ENCODE results near the gene AGO4.
A peak's percentile ranks its signal among the peaks of the same experiment; 100 is the strongest.
"Not testable (repeated sequence)": the region's sequence is repeated elsewhere in the genome, so short reads cannot be mapped to it uniquely, and the experiment has no call there.

The AGO4 gene

DNA sequence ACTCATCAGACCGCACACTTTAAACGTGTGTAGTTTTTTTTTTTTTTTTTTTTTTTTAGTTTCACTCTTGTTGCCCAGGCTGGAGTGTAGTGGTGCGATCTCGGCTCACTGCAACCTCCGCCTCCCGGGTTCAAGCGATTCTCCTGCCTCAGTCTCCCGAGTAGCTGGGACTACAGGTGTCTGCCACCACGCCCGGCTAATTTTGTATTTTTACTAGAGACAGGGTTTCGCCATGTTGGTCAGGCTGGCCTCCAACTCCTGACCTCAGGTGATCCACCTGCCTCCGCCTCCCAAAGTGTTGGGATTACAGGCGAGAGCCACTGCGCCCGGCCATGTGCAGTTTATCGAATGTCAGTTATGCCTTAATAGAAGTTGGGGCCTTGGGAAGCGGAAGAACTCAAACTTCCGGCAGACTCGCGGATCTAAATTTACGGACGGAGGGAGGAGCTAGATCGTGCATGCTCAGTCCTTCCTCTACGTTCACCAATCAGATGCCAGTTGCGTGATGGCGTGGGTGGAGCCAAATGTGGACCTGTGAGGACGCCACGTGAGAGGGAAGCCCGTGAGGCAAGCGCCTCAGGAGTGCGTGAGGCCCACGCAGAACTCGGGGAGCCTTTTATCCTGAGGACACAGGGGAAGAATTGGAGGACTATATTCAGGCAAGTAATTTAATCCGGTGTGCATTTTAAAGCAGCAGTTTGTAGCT, 61.6 kb downstream of the AGO4 start:
- DNase-seq = not testable (repeated sequence)

DNA sequence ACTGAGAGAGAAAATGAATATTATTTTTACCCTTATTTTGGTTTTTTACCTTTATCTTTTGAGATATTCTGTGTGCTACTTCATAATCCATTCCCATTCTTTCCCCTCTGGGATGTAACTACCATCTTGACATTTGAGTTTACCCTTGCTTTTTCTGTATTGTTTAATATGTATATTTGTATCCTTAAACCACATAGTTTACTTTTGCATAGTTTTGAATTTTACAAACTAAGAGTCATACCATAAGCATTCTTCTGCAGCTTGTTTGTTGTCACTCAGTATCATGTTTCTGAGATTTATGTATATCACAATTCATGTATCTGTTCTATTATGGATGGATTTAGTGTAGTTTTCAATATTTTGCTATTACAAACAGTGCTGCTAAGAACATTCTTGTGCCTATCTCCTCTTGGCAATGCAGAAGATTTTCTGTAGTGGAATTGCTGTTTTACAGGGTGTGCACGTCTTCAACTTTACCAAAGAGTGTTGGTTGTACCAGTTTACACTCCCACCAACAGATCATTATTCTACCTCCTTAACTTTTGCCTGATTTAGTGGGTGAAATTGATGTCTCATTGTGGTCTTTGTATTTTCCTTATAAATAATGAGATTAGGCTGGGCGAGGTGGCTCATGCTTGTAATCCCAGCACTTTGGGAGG, 63.0 kb downstream of the AGO4 start:
- no peak for DNase-seq

DNA sequence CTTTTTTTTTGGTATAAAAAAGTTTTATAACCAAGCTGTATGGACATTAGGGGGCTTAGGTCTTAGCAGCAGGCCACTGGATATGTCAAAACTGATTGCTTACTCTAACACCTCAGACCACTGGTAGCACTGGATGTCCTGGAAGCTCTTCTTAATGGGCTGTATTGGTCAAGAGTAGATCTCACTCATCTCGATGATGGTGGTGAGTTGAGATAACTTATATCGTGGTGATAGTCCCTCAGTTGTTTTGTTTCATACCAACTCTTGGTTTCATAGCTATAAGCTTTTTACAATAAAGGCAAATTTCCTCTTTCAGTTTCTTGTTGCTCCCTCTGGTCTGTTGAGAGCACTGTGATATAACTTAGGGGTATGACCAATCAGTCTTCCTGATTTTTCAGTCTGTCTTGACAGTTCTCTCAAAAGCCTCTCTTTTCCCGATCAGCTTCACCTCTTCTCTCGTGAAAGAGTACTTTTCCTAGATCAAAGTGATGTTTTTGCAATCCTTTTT, 65.5 kb downstream of the AGO4 start:
- no peak for DNase-seq

DNA sequence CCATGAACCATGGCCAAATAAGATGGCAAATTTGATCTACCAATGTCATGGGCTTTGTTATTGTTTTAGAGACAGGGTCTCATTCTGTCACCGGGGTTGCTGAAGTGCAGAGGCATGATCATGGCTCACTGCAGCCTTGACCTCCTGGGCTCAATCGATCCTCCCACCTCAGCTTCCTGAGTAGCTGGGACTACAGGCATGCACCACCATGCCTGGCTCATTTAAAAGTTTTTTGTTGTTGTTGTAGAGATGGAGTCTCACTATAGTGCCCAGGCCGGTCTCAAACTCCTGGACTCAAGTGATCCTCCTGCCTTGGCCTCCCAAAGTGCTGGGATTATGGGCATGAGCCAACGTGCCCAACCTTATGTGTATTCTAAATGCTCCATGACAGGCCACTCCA, 66.3 kb downstream of the AGO4 start:
- DNase-seq = not testable (repeated sequence)

DNA sequence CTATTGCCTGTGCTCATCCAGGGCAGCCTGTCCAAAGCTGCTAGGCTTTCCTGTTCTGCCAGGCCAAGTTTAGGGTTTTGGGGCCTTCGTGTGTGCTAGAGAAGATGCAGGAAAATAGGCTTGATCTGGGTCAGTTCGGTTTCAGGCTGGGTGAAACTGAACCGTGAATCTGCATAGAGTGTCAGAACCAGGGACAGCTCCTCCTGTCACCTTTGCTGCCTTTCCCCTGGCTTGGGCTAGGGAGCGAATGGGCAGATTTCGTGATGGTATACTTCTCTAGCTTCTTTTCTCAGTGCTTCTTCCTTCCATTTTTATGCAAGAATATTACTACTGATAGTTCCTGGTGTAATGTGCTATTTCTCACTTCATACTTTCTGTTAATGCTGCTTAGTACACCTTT, 69.2 kb downstream of the AGO4 start:
- no peak for DNase-seq

DNA sequence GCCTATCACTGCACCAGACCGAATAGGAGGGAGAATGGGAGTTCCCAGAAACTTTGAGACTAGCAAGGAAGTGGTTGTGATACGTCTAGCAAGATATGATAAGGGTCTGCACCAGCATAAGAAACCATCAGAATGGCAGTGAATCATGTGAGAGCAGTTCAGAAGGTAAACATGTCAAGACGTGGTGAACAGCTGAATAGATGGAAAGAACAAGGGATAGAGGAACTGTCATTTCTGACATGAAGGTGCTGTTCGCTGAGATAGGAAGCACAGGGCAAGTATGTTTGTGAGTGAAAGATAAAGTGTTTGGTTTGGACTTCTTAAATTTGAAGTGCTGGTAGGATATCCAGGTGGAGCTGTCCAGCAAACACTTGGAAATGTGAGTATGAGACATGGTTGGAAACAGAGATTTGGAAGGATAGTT, 74.0 kb downstream of the AGO4 start:
- no peak for DNase-seq

DNA sequence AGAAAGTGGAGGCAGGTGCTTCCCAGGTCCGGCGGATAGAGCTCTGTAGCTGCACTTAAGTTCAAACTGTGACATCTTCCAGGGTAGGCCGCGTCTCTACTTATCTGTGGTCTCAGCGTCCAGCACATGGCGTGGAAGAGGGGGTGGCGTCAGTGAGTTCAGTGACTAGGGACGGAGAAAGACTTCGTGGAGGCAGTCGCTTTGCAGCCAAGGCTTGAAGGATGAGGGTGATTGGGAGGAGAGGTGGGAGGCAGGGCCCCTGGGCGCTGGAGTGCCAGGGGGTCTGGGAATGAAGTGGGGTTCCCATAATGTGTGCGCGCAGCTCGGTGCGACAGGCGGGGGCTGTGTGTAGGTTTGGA, 74.7 kb downstream of the AGO4 start:
- DNase-seq = no peak

DNA sequence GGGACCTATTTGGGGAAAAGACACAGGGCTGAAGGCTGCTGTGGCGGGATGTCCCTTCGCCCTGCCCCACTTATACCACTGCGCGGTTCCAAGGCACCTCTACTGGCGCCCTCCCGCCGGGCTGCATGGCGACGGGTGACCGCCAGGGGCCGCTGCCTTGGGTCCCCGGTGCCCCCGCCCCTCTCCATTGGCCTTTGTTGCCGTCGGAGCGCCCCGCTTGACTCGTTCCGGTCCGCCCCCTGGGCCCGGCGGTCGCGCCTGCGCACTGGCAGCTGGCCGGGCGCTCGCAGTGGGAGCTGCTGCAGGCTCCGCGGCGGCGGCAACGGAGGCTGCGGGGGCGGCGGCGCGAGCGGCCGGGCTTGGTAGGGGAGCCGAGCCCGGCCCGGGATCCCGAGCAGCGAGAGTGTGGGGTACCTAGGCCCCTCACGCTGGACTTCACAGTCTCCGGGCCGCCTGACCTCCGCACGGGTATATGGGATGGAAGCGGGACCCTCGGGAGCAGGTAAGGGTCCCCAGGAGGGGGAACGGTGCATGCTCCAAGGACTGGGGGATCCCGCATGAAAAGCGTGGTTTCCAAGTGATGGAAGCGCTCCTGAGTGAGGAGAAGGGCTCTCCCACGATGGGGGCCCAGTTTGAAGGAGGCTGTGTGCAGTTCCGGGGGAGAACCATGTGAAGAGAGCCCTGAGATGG, 75.3 kb downstream of the AGO4 start, which contains the start of gene AGO1:
AGO1 (plus strand) TSS at position 265 of the 690 bp plus-strand sequence; CDS start at position 478, 213 bp downstream.
- peak; percentile 65 for DNase-seq

DNA sequence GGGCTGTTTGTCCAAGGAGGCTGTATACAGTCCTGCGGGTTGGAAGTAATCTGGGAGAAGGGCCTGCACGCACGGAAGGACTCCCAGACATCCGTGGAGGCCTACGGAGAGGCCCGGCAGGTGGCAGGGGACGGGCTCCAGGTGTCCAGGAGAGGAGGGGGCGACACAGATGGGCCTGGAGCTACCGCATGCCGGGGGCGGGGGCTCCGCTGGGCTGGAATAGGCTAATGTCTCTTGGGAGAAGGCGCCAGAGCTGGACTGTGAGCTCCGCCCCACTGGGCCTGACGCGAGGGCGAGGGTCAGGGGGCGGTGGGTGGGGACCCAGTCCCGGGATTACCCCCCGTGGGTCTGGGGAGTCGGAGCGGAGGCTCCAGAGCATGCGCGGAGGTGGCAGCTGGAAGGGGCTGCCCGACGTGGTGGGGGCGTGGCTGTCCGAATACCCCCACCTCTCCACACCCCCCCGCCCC, 75.9 kb downstream of the AGO4 start:
- no peak for DNase-seq

DNA sequence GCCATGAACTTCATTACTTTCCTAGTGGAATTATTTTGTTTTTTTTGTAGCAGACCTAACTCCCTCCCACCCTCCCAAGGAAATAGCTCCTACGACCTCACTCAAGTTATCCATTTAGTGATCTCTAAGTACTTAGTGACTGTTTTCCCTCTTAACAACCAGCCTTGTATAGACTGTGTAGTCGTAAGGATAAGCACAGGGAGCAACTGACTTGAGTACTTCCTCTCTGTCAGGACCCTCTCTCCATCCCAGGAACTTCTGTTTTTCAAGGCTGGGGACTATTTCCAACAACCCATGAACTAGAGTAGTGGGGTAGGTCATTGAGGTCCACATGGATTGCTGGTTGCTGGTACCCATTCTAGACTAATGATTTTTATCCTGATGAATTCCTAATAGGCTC, 77.1 kb downstream of the AGO4 start:
- DNase-seq = no peak

DNA sequence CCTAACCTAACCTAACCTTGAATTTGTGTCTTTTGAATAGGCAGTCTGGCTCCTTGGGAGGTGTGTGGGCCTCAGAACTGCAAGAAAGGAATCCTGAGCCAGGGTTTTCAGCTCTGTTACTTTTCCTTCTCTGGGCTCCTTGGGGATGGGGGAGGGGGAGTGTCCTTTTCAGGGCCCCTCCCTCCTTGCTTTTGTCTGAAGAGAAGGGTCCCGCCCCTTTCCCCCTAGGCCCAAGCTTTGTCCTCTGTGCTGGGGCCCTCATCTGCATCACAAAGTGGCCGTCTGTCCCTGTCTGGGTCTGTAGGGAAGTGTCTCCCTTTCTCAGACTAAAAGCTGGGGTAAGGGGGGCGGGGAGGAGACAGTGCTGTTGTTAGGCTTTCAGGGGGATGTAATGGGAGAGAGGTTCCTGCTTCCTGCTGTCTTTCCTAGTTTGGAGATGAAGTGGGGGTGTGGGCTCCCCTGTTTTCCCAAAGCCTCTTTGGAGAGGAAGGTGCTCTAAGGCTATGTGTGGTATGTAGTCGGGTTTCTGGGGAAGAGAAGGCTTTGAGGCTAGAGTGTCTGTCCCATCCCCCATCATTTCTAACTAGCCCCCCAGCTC, 78.2 kb downstream of the AGO4 start:
- no peak for DNase-seq

DNA sequence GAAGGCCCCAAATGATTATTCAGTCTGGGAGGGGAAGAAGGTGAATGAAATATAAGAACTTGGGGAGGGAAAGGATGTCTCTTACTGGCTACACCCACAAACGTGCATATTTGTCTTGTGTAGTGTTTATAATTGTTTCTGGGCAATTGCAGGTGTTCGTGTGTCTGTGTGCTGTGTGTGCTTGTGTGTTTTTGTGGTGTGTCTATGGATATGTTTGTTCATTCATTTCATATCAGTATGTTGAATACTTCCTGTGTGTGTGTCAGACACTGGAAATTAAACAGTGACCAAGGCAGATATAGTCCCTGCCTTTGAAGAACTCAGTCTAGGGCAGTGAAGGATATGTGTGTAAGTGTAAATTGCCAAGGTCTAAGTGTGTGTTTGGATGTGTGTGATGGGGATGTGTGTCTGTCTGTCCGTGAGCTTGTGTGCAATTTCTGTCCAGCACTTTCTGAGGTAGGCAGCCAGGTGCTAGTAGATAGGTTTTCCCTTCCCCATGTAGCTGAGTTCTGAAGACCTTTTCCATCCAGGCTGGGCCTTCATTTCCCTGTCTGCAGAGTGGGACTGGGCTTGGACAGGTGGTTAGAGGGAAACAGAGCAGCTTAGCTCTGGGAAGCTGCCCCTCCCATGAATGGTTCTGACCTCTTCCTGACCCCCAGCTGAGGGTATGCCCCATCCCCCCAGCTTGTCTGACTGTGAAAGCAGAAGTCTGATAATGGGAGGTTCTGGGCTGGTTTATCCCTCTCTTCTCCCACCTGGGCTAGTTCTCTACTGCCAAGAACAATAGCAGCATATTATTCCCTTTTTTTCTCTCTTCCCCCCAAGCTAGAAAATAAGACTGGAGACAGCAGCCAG, 79.0 kb downstream of the AGO4 start:
- DNase-seq = no peak

DNA sequence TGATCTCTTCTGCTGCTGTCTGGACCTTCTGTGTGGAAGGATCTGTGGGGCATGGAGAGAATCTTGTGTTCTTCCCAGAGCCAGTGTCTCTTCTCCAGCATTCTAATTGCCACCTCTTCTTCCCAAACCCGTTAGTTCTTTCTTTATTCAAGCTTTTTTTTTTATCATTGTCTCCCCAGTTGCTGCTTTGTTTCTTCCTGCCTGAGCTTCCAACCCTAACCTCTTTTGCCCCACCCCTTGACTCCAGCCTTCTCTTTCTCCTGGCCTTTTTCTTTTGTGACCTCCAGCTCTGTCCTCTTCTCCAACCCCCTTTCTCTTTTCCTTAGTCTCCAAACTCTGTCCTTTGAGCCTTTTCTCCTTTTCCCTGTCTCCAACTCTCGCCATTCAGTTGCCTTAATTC, 79.7 kb downstream of the AGO4 start:
- DNase-seq = no peak

DNA sequence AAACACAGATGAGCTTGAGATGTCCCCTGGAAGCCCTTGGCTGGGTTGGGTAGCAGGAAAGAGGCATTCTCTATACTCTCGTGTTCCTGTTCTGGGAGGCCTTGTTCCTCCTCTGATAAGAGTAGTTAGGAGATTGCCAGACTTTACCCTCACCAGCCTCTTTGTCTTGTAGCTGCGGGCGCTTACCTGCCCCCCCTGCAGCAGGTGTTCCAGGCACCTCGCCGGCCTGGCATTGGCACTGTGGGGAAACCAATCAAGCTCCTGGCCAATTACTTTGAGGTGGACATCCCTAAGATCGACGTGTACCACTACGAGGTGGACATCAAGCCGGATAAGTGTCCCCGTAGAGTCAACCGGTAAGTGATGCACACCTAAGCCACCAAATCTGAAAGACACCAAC, 80.4 kb downstream of the AGO4 start:
- no peak for DNase-seq

DNA sequence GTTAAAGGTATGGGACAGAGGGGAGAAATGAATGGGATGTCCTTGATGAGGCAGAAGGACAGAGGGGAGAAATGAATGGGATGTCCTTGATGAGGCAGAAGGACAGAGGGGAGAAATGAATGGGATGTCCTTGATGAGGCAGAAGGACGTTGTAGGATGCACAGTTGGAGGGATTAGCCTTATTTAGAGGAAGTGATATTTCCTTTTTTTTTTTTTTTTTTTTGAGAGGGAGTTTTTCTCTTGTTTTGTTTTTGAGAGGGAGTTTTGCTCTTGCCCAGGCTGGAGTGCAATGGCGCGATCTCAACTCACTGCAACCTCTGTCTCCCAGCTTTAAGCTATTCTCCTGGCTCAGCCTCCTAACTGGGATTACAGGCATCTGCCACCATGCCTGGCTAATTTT, 81.2 kb downstream of the AGO4 start:
- not testable (repeated sequence) for DNase-seq

DNA sequence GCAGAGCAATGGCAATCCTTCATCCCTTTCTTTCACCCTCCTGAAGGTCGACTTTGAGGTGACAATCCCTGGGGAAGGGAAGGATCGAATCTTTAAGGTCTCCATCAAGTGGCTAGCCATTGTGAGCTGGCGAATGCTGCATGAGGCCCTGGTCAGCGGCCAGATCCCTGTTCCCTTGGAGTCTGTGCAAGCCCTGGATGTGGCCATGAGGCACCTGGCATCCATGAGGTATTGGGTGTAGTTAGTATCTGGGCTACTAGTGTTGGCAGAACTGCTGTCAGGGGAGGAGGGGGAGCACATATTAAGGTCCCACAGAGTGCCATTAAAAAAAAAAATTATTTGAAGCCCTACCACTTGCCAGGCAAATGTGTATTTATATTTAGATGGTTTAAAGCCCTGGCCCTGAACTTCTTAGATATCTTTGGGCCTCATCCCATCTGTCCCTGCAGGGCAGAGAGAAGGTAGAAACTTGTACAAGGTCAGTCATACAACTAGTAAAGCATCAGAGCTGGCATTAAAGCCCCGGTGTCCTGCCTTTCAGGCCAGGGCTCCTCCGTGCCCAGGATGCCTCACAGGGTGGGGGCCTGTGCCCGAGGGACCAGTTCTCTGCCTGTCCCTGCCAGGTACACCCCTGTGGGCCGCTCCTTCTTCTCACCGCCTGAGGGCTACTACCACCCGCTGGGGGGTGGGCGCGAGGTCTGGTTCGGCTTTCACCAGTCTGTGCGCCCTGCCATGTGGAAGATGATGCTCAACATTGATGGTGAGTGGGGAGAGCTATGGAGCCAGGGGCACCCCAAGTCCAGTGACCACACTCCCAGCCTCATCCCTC, 85.4 kb downstream of the AGO4 start:
- DNase-seq = no peak

DNA sequence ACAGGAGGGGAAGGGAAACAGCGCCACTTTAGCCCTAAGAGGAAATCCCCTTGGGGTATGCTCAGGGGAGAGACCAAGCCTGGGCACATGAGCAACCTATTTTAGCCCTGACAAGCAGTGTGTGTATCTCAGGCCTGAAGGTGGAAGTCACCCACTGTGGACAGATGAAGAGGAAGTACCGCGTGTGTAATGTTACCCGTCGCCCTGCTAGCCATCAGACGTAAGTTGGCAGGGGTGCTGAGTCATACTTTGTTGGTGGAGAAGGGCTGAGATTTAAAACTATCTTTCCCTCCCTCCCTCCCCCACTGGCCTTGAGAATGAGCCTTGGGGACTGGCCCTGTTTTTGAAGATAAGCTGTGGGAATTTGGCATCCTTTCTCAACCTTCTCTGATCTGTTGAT, 86.4 kb downstream of the AGO4 start:
- no peak for DNase-seq

DNA sequence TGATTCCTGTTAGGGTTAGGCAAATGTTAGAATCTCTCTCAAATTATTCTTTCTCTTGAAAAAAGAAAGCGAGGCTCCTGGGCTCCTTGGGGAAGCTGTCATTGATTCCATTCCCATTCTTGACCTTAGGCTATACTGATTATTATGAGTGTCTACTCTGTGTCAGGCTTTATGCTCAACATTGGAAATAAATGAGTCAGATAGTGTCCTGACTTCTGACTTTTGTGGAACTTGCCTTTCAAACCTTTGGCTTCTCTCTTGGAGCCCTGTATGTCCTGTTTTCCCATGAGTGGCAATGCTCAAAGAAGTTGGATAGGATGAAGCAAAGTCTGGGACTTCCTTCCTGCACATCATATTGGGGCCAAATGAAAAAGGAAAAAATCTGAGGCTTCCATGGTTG, 86.8 kb downstream of the AGO4 start:
- no peak for DNase-seq

DNA sequence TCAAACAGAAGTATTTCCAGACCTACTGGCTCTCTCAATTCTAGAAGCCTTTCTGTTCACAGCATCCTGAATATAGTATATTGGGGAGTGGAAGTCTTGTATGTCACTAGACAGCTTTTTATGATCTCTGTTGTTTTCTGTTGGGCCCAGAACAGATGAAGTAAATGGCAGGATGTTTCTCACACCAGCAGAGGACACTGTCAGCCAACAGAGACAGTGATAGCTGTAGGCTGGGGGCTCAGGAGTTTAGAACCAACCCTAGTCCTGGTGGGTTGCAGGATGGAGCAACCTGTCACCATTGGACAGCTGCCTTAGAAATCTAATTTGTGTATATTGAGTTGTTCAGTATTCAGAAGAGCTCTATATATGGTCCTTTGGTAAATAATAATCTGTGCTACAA, 92.1 kb downstream of the AGO4 start:
- DNase-seq = no peak

DNA sequence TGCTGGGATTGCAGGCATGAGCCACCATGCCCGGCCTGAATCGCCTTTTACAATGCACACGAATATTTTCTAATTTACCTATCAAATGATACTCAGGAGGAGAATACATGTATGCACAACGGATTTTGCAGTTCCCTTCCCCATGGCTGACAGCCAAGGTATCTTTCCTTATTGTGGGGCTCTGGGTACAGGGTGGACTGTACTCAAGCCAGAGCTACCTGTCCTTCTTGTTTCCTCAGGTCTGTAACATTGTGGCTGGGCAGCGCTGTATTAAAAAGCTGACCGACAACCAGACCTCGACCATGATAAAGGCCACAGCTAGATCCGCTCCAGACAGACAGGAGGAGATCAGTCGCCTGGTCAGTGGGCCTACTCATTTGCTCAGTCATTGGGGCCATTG, 93.4 kb downstream of the AGO4 start:
- DNase-seq = no peak

DNA sequence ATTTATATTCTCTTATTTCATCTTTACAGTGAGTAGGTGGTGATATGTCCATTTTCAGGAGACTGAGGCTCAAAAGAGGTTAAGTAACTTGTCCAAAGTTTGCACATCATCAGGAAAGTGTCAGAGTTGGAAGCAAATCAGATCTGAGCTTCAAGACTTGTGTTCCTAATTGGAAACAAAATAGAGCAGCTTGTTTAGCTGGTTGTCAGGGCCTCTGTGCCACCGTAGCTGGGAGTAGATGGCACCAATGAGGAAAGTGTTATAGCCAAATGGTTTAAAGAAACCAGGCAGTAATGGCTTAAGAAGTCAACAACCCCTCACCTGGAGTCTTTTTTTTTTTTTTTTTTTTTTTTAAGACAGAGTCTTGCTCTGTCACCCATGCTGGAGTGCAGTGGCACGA, 94.9 kb downstream of the AGO4 start:
- DNase-seq = no peak
